Measurements from ENCODE around the gene DNASE2B. TPM values are rescaled to one million over a fixed set of nuclear protein-coding genes. Genes with fewer than 3 reads are reported as not detected.
A peak's percentile ranks its signal among the peaks of the same experiment; 100 is the strongest.

Gene DNASE2B
- total RNA-seq, 1 donor from 2014 or later, result not detected

- no peak for DNase-seq
- Histone ChIP-seq H3K36me3 (no peaks in the 10 kb centered on the region), H3K27ac (replicated peaks) (no peak overlapping the region), H3K9me3 (replicated peaks) (no peaks in the 10 kb centered on the region), H3K27me3 (ENCODE audit: low read depth) (no peaks in the 10 kb centered on the region), H3K4me3 (no peak overlapping the region), H3K4me1 (no peaks in the 10 kb centered on the region)
- intact Hi-C loops (cut with micrococcal nuclease), result no loop called here
- TF ChIP-seq CTCF (IDR thresholded peaks at IDR 0.05; ENCODE audit: borderline replicate concordance), result no peak
Measured at GRCh38 chr1:84368441-84368840, 29.8 kb upstream of the DNASE2B start.

- peaks cover 15% of the 10 kb centered on the region for H3K4me1 ChIP-seq
- no peaks in the 10 kb centered on the region for H3K36me3 ChIP-seq
- intact Hi-C loops (cut with micrococcal nuclease), result no loop called here
- DNase-seq, result no peak
- H3K9me3 ChIP-seq (replicated peaks), result no peaks in the 10 kb centered on the region
- H3K27me3 ChIP-seq (ENCODE audit: low read depth), result no peaks in the 10 kb centered on the region
- no peak overlapping the region for H3K4me3 ChIP-seq
- H3K27ac ChIP-seq (replicated peaks), result no peak overlapping the region
- TF ChIP-seq CTCF (IDR thresholded peaks at IDR 0.05; ENCODE audit: borderline replicate concordance), result no peak
Measured at GRCh38 chr1:84370266-84370665, 28.0 kb upstream of the DNASE2B start.

GRCh38 chr1:84370831-84371394 lies 27.4 kb upstream of the DNASE2B start:
- TF ChIP-seq CTCF (IDR thresholded peaks at IDR 0.05; ENCODE audit: borderline replicate concordance), result no peak
- Histone ChIP-seq H3K36me3 (no peaks in the 10 kb centered on the region), H3K9me3 (replicated peaks) (no peaks in the 10 kb centered on the region), H3K4me1 (peaks cover 21% of the 10 kb centered on the region), H3K4me3 (no peak overlapping the region), H3K27ac (replicated peaks) (no peak overlapping the region), H3K27me3 (ENCODE audit: low read depth) (no peaks in the 10 kb centered on the region)
- intact Hi-C loops (cut with micrococcal nuclease), result no loop called here
- no peak for DNase-seq

GRCh38 chr1:84373436-84374141 lies 24.7 kb upstream of the DNASE2B start:
- Histone ChIP-seq H3K36me3 (no peaks in the 10 kb centered on the region), H3K4me3 (no peak overlapping the region), H3K27me3 (ENCODE audit: low read depth) (no peaks in the 10 kb centered on the region), H3K27ac (replicated peaks) (no peak overlapping the region), H3K4me1 (peaks cover 34% of the 10 kb centered on the region), H3K9me3 (replicated peaks) (no peaks in the 10 kb centered on the region)
- no peak for TF ChIP-seq CTCF (IDR thresholded peaks at IDR 0.05; ENCODE audit: borderline replicate concordance)
- intact Hi-C loops (cut with micrococcal nuclease), result no loop called here
- DNase-seq, result no peak

- no peak overlapping the region for H3K4me3 ChIP-seq
- peak overlapping the region; percentile 41 for H3K27ac ChIP-seq (replicated peaks)
- DNase-seq, result no peak
- intact Hi-C loops (cut with micrococcal nuclease), result no loop called here
- no peaks in the 10 kb centered on the region for H3K36me3 ChIP-seq
- no peaks in the 10 kb centered on the region for H3K9me3 ChIP-seq (replicated peaks)
- peaks cover 34% of the 10 kb centered on the region for H3K4me1 ChIP-seq
- H3K27me3 ChIP-seq (ENCODE audit: low read depth), result no peaks in the 10 kb centered on the region
- no peak for TF ChIP-seq CTCF (IDR thresholded peaks at IDR 0.05; ENCODE audit: borderline replicate concordance)
Measured at GRCh38 chr1:84374991-84375696, 23.1 kb upstream of the DNASE2B start.
